K562 (cell line): ENCODE results near the gene HIRIP3. TPM values are rescaled to one million over a fixed set of nuclear protein-coding genes. Genes with fewer than 3 reads are reported as not detected.

Experiments
- CCAR2 ChIP-seq: fragments of 200-400 bp; formaldehyde crosslinking; IDR thresholded peaks from 2 replicates; pipeline ENCODE4 v1.6.1; 2017; ENCODE audit warnings: mild to moderate bottlenecking, low read depth, low read length
- FOXA3 ChIP-seq, 2 experiments: fragments of 450-650 bp in 1 of 2; sonication (generic) in 1 of 2; formaldehyde crosslinking; IDR thresholded peaks in 1 of 2; conservative IDR thresholded peaks in 1 of 2; 2 replicates each; pipeline versions ENCODE4 v1.4.0 to v1.8.0; 2020 to 2022; ENCODE audit warnings: mild to moderate bottlenecking in 2 of 2, missing genetic modification reagents in 1 of 2
- FOXP1 ChIP-seq: sonication (generic); formaldehyde crosslinking; IDR thresholded peaks from 2 replicates; pipeline ENCODE4 v1.8.0; 2022; ENCODE audit warnings: mild to moderate bottlenecking, missing genetic modification reagents
- MAZ ChIP-seq, 2 experiments: fragments of 450-650 bp in 1 of 2; sonication (generic) in 1 of 2; formaldehyde crosslinking; IDR thresholded peaks in 1 of 2; conservative IDR thresholded peaks in 1 of 2; 2 replicates each; pipeline versions ENCODE4 v1.4.0 to v1.5.0; 2020; ENCODE audit warnings: mild to moderate bottlenecking in 1 of 2, missing genetic modification reagents in 1 of 2
- MYC ChIP-seq, 2 experiments: fragments of 250-450 bp in 1 of 2; sonication (Bioruptor Pico) in 1 of 2; IDR thresholded peaks; 2 replicates each; pipeline versions ENCODE4 v1.5.1 to v1.6.1; 2012 to 2021; ENCODE audit warnings: low read depth in 2 of 2, borderline replicate concordance in 1 of 2, improper control_type of control experiment in 1 of 2, low read length in 1 of 2, mild to moderate bottlenecking in 1 of 2, moderate library complexity in 1 of 2
- NFIC ChIP-seq: fragments of 450-650 bp; IDR thresholded peaks from 2 replicates; pipeline ENCODE4 v1.6.1; 2017; ENCODE audit warnings: mild to moderate bottlenecking, inconsistent platforms
- NONO ChIP-seq, 2 experiments: fragments of 200-400 bp in 1 of 2; fragments of 450-650 bp in 1 of 2; formaldehyde crosslinking in 1 of 2; IDR thresholded peaks; 2 replicates each; pipeline ENCODE4 v1.6.1; 2017; ENCODE audit warnings: low read depth in 2 of 2, mild to moderate bottlenecking in 2 of 2, moderate library complexity in 2 of 2, low read length in 1 of 2
- RB1 ChIP-seq: fragments of 450-650 bp; IDR thresholded peaks from 2 replicates; pipeline ENCODE4 v1.6.1; 2017; ENCODE audit warnings: low read depth, mild to moderate bottlenecking
- TAF7 ChIP-seq: fragments of 450-650 bp; IDR thresholded peaks from 2 replicates; pipeline ENCODE4 v1.6.1; 2016; ENCODE audit warnings: missing genetic modification characterization, missing compliant biosample characterization
- ZNF644 ChIP-seq: fragments of 200-800 bp; sonication (Bioruptor generic); IDR thresholded peaks from 2 replicates; pipeline ENCODE4 v1.6.1; 2016; ENCODE audit warnings: low read depth, missing genetic modification characterization, missing compliant biosample characterization
- polyA plus RNA-seq, 8 experiments: library from polyadenylated mRNA; depleted of rRNA in 4 of 8; stranded (reverse) in 5 of 8; unstranded in 3 of 8; fragments of >200 nt; fragmentation: Nextera tagmentation in 2 of 8; fragmentation: Illumina TruSeq in 1 of 8; extraction: Ambion mirVana in 2 of 8; extraction: Trizol in 1 of 8; gene quantifications; 2 replicates each; pipeline versions ENCODE4 v1.2.1 to v1.2.3, GENCODE V29; 2011 to 2014; ENCODE audit warnings: inconsistent platforms in 1 of 8, missing spikeins in 1 of 8
- total RNA-seq, 7 experiments: library from RNA; depleted of rRNA in 6 of 7; stranded (reverse); fragments of >200 nt in 6 of 7; fragmentation: Illumina TruSeq in 2 of 7; extraction: Trizol in 2 of 7; gene quantifications; 2 replicates each; pipeline versions ENCODE4 v1.2.1 to v1.2.3, GENCODE V29; 2011 to 2021; ENCODE audit warnings: low replicate concordance in 1 of 7
- TF ChIP-seq, protein P1 (sequence below): sonication (generic); formaldehyde crosslinking; IDR thresholded peaks from 2 replicates; pipeline ENCODE4 v1.8.0; 2022; ENCODE audit warnings: mild to moderate bottlenecking, missing genetic modification reagents
- TF ChIP-seq, protein P2 (sequence below), 2 experiments: fragments of 450-650 bp; IDR thresholded peaks; 2 replicates each; pipeline ENCODE4 v1.6.1; 2018; ENCODE audit warnings: mild to moderate bottlenecking in 2 of 2, low read depth in 1 of 2; ENCODE audit not compliant: partially characterized antibody in 2 of 2
- TF ChIP-seq, protein P3 (sequence below): fragments of 250-450 bp; sonication (Bioruptor Pico); IDR thresholded peaks from 2 replicates; pipeline ENCODE4 v1.8.0; 2022; ENCODE audit warnings: moderate library complexity, mild to moderate bottlenecking, inconsistent platforms
- TF ChIP-seq, protein P4 (sequence below): fragments of 450-650 bp; IDR thresholded peaks from 2 replicates; pipeline ENCODE4 v1.6.1; 2016; ENCODE audit warnings: antibody characterized with exemption

The HIRIP3 gene
- total and polyA plus RNA-seq, 9 of the 15 experiments (the other 6 are each of a cell fraction or from before 2014, with no cell fraction given), result 3.3 to 38.2 (median 18.2) TPM

DNA sequence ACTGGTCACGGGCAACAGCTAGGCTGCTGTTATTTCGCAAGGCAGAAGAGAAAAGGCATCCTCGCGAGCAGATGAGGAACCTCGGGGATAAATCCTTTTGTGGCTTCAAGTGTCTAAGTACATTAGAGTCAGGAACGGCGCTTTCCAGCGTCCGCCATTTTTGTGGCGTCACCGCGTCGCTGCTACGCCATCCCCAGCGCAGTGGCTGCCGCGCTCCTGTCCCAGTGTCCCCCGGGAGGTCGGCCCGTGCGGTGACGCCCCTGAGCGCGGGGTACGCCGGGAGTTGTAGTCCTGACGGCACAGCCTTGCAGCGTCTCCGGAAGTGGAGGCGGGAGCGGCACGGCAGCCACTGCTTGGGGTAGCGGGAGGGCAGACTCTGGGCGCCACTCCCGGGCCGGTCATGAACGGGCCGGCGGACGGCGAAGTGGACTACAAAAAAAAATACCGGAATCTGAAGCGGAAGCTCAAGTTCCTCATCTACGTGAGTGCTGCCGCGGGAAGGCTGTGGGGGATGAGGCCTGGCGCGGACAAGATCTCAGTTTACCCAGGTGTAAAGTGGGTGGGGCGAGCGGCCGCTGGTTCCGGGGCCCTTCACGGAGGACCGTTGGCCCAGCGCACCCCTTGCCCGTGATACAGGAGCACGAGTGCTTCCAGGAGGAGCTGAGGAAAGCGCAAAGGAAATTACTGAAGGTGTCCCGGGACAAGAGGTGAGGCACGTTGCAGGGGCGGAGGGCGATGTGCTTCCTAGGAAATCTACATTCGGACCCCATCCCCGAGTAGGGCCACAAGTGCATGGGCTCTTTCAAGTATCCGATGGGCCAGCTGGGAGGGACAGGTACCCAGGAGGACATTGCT is 721 bp upstream of the HIRIP3 start, which contains the start of gene INO80E (continued):
- TF ChIP-seq, protein P1, sequence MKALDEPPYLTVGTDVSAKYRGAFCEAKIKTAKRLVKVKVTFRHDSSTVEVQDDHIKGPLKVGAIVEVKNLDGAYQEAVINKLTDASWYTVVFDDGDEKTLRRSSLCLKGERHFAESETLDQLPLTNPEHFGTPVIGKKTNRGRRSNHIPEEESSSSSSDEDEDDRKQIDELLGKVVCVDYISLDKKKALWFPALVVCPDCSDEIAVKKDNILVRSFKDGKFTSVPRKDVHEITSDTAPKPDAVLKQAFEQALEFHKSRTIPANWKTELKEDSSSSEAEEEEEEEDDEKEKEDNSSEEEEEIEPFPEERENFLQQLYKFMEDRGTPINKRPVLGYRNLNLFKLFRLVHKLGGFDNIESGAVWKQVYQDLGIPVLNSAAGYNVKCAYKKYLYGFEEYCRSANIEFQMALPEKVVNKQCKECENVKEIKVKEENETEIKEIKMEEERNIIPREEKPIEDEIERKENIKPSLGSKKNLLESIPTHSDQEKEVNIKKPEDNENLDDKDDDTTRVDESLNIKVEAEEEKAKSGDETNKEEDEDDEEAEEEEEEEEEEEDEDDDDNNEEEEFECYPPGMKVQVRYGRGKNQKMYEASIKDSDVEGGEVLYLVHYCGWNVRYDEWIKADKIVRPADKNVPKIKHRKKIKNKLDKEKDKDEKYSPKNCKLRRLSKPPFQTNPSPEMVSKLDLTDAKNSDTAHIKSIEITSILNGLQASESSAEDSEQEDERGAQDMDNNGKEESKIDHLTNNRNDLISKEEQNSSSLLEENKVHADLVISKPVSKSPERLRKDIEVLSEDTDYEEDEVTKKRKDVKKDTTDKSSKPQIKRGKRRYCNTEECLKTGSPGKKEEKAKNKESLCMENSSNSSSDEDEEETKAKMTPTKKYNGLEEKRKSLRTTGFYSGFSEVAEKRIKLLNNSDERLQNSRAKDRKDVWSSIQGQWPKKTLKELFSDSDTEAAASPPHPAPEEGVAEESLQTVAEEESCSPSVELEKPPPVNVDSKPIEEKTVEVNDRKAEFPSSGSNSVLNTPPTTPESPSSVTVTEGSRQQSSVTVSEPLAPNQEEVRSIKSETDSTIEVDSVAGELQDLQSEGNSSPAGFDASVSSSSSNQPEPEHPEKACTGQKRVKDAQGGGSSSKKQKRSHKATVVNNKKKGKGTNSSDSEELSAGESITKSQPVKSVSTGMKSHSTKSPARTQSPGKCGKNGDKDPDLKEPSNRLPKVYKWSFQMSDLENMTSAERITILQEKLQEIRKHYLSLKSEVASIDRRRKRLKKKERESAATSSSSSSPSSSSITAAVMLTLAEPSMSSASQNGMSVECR (CRISPR knock-in tag), result peak; percentile 80
- TF ChIP-seq, protein P2, sequence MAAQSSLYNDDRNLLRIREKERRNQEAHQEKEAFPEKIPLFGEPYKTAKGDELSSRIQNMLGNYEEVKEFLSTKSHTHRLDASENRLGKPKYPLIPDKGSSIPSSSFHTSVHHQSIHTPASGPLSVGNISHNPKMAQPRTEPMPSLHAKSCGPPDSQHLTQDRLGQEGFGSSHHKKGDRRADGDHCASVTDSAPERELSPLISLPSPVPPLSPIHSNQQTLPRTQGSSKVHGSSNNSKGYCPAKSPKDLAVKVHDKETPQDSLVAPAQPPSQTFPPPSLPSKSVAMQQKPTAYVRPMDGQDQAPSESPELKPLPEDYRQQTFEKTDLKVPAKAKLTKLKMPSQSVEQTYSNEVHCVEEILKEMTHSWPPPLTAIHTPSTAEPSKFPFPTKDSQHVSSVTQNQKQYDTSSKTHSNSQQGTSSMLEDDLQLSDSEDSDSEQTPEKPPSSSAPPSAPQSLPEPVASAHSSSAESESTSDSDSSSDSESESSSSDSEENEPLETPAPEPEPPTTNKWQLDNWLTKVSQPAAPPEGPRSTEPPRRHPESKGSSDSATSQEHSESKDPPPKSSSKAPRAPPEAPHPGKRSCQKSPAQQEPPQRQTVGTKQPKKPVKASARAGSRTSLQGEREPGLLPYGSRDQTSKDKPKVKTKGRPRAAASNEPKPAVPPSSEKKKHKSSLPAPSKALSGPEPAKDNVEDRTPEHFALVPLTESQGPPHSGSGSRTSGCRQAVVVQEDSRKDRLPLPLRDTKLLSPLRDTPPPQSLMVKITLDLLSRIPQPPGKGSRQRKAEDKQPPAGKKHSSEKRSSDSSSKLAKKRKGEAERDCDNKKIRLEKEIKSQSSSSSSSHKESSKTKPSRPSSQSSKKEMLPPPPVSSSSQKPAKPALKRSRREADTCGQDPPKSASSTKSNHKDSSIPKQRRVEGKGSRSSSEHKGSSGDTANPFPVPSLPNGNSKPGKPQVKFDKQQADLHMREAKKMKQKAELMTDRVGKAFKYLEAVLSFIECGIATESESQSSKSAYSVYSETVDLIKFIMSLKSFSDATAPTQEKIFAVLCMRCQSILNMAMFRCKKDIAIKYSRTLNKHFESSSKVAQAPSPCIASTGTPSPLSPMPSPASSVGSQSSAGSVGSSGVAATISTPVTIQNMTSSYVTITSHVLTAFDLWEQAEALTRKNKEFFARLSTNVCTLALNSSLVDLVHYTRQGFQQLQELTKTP (IDR thresholded peaks at IDR 0.05; ENCODE audit: low read depth in 1 of 2, partially characterized antibody in 2 of 2), result peak in 1 of 2 experiments; percentile 95
- TF ChIP-seq ZNF644 (tag) (peak; percentile 62; the same call in 1 of the 2 replicates), MYC (IDR thresholded peaks at IDR 0.05; ENCODE audit: low read depth, low read length) (peak; percentile 9; the same call in 1 of the 2 replicates), MYC (CRISPR knock-in tag; IDR thresholded peaks at IDR 0.05; ENCODE audit: borderline replicate concordance, low read depth) (no peak; the same call in none of the 2 replicates), MAZ (CRISPR knock-in tag; conservative IDR thresholded peaks at IDR 0.05 in 1 of 2, IDR thresholded peaks at IDR 0.05 in 1 of 2) (peak; percentile 45 to 84; a peak in 2 of 4 replicates), FOXA3 (CRISPR knock-in tag; conservative IDR thresholded peaks at IDR 0.05 in 1 of 2, IDR thresholded peaks at IDR 0.05 in 1 of 2) (peak in 1 of 2 experiments; percentile 66; a peak in 2 of 4 replicates), NONO (IDR thresholded peaks at IDR 0.05; ENCODE audit: low read depth in 2 of 2, low read length in 1 of 2) (peak in 1 of 2 experiments; percentile 14; a peak in 1 of 4 replicates), CCAR2 (no peak), FOXP1 (CRISPR knock-in tag) (peak; percentile 91), NFIC (0 out of 2 replicates have a peak, but pooled peaks have one; percentile 4), RB1 (peak; percentile 79; the same call in 1 of the 2 replicates), TAF7 (peak; percentile 76)
- TF ChIP-seq, protein P3, sequence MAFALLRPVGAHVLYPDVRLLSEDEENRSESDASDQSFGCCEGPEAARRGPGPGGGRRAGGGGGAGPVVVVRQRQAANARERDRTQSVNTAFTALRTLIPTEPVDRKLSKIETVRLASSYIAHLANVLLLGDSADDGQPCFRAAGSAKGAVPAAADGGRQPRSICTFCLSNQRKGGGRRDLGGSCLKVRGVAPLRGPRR (CRISPR knock-in tag), result 0 out of 2 replicates have a peak, but pooled peaks have one; percentile 1
- TF ChIP-seq, protein P4, sequence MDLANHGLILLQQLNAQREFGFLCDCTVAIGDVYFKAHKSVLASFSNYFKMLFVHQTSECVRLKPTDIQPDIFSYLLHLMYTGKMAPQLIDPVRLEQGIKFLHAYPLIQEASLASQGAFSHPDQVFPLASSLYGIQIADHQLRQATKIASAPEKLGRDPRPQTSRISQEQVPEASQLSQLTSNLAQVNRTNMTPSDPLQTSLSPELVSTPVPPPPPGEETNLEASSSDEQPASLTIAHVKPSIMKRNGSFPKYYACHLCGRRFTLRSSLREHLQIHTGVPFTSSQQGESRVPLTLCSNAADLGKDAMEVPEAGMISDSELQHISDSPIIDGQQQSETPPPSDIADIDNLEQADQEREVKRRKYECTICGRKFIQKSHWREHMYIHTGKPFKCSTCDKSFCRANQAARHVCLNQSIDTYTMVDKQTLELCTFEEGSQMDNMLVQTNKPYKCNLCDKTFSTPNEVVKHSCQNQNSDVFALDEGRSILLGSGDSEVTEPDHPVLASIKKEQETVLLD, result peak; percentile 46; the same call in 1 of the 2 replicates
